ENCODE data around the gene LMO7.

Gene LMO7

GRCh38 chr13:75907044-75907443, 270.9 kb downstream of the LMO7 start:
- DNase-seq = no peak

- DNase-seq = no peak
Measured at GRCh38 chr13:75908141-75908540, 272.0 kb downstream of the LMO7 start.
